Stomach smooth muscle (tissue), 2 donors: Measurements from ENCODE around the gene ALKAL2.

Source experiments
- H3K27ac ChIP-seq: one replicate; pipeline ENCODE4 v1.7.0; 2013; ENCODE audit warnings: mild to moderate bottlenecking, low read length, inconsistent platforms
- H3K27me3 ChIP-seq, 2 donors: one replicate each; pipeline ENCODE4 v1.7.0; 2013; ENCODE audit warnings: low read length in 2 of 2; ENCODE audit not compliant: insufficient read depth in 2 of 2, control insufficient read depth in 1 of 2
- H3K36me3 ChIP-seq, 2 donors: one replicate each; pipeline ENCODE4 v1.7.0; 2013; ENCODE audit warnings: low read length in 2 of 2; ENCODE audit not compliant: control insufficient read depth in 2 of 2, insufficient read depth in 2 of 2
- H3K4me1 ChIP-seq: one replicate; pipeline ENCODE4 v1.7.0; 2013; ENCODE audit warnings: low read length; ENCODE audit not compliant: control insufficient read depth, insufficient read depth
- H3K4me3 ChIP-seq, 2 donors: one replicate each; pipeline ENCODE4 v1.7.0; 2013; ENCODE audit warnings: low read length in 2 of 2
- H3K9ac ChIP-seq, 2 donors: one replicate each; pipeline ENCODE4 v1.7.0; 2013; ENCODE audit warnings: low read length in 2 of 2, mild to moderate bottlenecking in 1 of 2
- H3K9me3 ChIP-seq, 2 donors: one replicate each; pipeline ENCODE4 v1.7.0; 2013; ENCODE audit warnings: low read length in 2 of 2; ENCODE audit not compliant: control insufficient read depth in 2 of 2
- donor health status: healthy.
- donor health status: Pancreatic carcinoma.

Gene ALKAL2

DNA sequence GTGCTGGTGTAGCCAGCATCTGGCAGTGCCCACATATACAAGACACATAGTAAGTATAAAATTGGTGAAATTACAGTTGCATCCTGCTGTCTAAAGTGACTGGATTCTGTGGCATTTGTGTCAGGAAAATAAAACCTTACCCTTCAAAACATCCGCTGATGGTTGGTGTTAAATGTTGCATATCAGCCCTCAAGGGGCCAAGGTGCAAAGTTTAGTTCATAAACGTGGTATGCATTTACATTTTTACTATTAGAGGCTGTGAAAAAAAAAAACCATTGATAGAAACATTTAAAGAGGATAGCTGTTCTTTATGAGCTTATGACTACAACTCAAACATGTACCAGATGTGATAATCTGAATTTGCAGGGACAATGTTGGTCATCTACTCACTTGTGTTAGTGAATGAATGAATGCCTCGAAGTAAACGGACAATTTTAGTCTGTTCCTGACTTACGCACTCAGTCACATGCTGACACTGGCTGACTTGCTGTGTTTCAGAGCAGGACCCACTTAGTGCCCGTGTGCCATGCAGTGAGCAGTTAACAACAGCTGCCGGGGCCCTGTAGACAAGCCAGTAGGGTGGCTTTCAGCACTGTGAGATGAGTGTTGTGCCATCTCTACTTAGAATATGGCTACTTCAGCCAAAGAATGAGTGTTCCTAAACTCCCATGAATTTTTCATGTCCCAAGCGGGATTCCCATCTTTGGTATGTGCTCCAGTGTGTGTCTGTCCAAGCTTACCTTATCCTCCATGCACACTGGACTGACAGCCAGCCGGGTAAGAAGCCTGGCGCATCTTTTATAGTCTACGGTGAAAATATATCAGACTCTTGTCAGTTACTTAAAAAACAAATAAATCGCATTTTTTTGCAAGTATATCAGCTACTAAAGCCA, 5.3 kb downstream of the ALKAL2 start:
- Histone ChIP-seq H3K4me3 (no peak overlapping the region), H3K36me3 (peaks cover 10 to 29% of the 10 kb centered on the region in 2 donors), H3K9ac (no peak overlapping the region), H3K27ac (no peak overlapping the region), H3K4me1 (peaks cover 5% of the 10 kb centered on the region), H3K9me3 (no peaks in the 10 kb centered on the region), H3K27me3 (peaks cover 7 to 10% of the 10 kb centered on the region in 2 donors)

DNA sequence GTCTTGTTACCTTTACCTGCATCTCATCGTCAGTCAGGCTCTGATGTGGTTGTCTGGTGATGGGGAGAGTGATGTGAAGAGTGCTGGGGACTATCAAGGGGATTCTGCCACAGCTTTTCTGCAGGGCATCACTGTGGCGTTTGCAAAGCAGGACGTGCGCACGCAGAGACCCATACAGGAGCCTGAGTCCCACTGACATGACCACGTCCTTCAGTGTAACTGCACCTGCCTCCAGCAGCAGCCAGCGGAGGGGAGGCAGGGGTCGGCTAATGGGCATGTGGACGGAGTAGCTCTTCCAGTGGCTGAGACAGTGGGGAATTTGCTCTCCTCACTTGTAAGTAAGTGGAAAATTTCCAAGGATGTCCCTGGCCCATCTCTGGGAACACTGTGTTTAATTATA, 6.5 kb downstream of the ALKAL2 start:
- no peak overlapping the region for H3K27ac ChIP-seq
- peaks cover 17 to 35% of the 10 kb centered on the region in 2 donors for H3K36me3 ChIP-seq

DNA sequence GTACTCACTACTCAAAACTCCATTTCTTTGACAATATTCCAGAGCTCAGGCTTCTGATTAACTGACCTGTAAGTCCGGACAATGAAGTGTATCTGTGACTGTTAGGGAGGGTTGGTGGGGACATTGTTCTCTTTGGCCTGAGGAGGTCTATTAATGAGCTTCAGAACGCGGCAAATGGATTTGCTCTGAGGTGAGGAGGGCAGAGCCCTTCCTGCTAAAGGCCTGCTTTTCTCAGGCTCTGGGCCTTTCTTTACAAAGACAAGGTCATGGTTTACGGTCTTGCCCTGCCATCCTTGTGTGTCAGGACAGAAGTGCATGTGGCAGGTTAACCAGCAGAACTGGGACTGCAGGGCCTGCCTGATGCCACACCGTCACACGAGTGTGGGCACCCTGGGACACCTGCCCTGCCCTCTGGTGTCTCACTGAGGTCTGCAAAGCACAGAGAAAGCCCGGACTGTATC, 7.2 kb downstream of the ALKAL2 start:
- H3K27me3 ChIP-seq: peaks cover 0 to 2% of the 10 kb centered on the region in 2 donors

More for the DNA sequence above, 6.5 kb downstream of the ALKAL2 start:
- Histone ChIP-seq H3K27me3 (peaks cover 0 to 2% of the 10 kb centered on the region in 2 donors), H3K9me3 (no peaks in the 10 kb centered on the region), H3K9ac (no peak overlapping the region), H3K4me3 (no peak overlapping the region), H3K4me1 (no peaks in the 10 kb centered on the region)

DNA sequence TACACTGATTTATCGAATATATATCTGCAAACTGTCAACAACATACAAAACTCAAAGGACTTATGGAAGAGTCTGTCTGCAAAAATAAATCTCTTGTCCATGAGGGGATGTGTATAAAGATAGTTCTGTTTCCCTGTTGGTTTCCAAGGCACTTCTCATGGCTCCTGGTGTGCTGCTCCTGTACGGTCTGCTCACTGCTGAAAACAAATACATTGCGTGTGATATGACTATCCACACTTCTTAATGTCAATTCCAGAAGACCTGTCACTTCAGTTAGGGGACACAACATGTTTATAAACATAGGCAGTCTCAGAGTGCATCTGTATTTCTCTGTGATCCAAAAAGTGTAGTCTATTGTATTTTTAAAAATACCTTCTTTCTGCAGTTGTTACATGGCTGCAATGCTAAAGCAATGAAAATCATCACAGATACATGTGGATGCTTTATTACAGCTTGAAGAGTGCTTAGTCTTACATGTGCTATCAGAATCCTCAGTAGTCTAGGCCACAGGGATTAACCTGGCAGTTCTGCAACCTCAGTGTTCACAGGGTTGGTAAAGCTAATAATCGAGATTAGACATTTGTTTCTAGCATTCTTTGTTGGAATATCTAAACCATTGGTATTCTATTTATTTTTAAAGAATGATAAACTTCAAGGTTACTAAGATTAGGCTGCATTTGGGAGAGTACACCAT, 7.8 kb downstream of the ALKAL2 start:
- Histone ChIP-seq H3K27me3 (peaks cover 0 to 2% of the 10 kb centered on the region in 2 donors), H3K9me3 (no peaks in the 10 kb centered on the region), H3K4me3 (no peak overlapping the region), H3K4me1 (no peaks in the 10 kb centered on the region), H3K27ac (no peak overlapping the region), H3K36me3 (peaks cover 23 to 38% of the 10 kb centered on the region in 2 donors), H3K9ac (no peak overlapping the region)

More for the DNA sequence above, 7.2 kb downstream of the ALKAL2 start:
- Histone ChIP-seq H3K4me3 (no peak overlapping the region), H3K36me3 (peaks cover 23 to 38% of the 10 kb centered on the region in 2 donors), H3K27ac (no peak overlapping the region), H3K9me3 (no peaks in the 10 kb centered on the region), H3K4me1 (no peaks in the 10 kb centered on the region), H3K9ac (no peak overlapping the region)

DNA sequence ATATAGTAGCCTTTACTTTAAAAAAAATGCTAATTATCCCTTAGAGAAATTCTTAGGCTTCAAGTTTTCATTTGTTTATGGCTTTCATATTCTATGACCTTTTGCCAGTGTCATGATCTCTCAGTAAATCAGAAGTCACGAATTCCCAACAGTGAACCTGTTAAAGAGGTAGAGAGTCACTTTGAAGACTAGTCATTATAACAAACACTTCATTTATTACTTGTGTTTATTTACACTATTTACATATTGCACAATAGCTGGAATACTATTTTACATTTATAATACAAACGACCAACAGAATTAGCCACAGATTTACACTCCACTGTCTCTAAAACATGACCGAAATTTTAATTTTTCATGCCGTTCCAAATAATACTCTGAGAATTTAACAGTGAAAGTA, 8.5 kb downstream of the ALKAL2 start:
- Histone ChIP-seq H3K36me3 (peaks cover 23 to 38% of the 10 kb centered on the region in 2 donors), H3K9ac (no peak overlapping the region), H3K4me1 (no peaks in the 10 kb centered on the region), H3K4me3 (no peak overlapping the region), H3K27me3 (no peaks in the 10 kb centered on the region), H3K9me3 (no peaks in the 10 kb centered on the region), H3K27ac (no peak overlapping the region)

DNA sequence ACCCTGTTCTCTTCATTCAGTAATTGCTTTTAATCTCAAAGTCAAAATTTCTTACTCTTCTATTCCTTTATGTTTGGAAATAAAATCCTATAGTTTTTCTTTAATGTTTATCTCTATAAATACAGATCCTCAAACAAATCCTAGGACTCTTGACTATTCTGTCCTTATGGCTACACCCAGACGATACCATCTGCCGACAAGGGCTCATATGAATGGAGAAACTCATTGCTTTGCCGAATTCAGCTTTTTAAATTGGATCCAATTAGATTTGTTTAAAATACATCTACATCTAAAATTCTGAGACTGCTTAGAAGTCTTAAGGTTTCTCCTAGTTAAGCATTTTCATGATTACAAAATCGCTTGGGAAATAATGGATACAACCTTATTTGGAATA, 9.0 kb downstream of the ALKAL2 start:
- H3K27me3 ChIP-seq: no peaks in the 10 kb centered on the region
- no peaks in the 10 kb centered on the region for H3K9me3 ChIP-seq
- H3K27ac ChIP-seq: no peak overlapping the region
- H3K4me1 ChIP-seq: no peaks in the 10 kb centered on the region
- no peak overlapping the region for H3K9ac ChIP-seq
- no peak overlapping the region for H3K4me3 ChIP-seq
- H3K36me3 ChIP-seq: peaks cover 23 to 36% of the 10 kb centered on the region in 2 donors

DNA sequence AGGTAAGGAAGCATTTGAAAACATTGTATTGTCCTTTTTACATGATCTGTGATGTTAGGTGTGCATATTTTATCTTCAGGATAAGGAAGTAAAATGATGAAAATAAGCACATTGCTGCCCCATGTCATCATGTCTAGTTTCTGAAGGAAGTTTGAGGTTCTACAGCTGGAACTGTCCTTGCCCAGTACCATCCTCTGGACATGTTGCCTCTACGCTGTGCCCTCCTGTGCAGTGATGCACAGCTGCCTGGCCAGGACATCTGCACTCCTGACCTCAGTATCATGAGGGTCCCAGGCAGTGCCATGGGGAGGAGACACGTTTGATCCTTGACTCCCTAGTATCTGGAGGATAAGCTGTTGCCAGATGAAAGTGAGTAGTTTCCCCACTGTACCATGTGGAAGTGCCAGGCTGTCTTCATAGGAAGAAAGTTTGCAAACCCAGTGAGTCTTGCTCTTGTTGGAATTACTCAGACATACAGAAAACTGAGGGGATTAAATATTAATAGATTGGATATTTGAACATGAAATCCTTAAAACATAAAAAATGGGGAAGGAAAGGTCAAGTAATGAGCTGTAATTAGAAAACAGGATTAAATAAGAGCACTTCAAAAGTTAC, 9.5 kb downstream of the ALKAL2 start:
- no peak overlapping the region for H3K27ac ChIP-seq

DNA sequence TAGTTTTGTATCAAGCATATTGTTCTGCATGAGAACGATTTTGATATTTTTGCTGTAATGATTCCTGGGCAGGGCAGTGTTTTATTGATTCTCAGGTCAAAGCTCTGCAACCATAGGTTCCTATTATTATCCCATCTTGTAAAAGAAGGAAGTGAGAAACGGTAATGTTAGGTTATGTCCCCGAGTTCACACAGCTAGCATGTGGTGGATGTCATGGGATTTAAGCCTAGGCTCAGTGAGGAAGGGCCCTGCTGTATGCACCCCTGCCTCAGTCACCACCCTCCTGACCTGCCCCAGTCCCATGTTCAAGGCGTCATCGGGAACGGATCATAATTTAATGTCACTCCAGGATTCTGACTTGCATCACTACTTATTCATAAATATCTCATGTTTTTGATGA, 12.4 kb downstream of the ALKAL2 start:
- H3K27me3 ChIP-seq: no peaks in the 10 kb centered on the region
- no peak overlapping the region for H3K4me3 ChIP-seq
- H3K27ac ChIP-seq: no peak overlapping the region
- H3K9me3 ChIP-seq: no peaks in the 10 kb centered on the region
- no peak overlapping the region for H3K9ac ChIP-seq
- H3K4me1 ChIP-seq: no peaks in the 10 kb centered on the region
- H3K36me3 ChIP-seq: peaks cover 29 to 30% of the 10 kb centered on the region in 2 donors

More for the DNA sequence above, 9.5 kb downstream of the ALKAL2 start:
- no peak overlapping the region for H3K9ac ChIP-seq
- no peak overlapping the region for H3K4me3 ChIP-seq
- no peaks in the 10 kb centered on the region for H3K4me1 ChIP-seq
- peaks cover 23 to 37% of the 10 kb centered on the region in 2 donors for H3K36me3 ChIP-seq
- H3K9me3 ChIP-seq: no peaks in the 10 kb centered on the region
- H3K27me3 ChIP-seq: no peaks in the 10 kb centered on the region

DNA sequence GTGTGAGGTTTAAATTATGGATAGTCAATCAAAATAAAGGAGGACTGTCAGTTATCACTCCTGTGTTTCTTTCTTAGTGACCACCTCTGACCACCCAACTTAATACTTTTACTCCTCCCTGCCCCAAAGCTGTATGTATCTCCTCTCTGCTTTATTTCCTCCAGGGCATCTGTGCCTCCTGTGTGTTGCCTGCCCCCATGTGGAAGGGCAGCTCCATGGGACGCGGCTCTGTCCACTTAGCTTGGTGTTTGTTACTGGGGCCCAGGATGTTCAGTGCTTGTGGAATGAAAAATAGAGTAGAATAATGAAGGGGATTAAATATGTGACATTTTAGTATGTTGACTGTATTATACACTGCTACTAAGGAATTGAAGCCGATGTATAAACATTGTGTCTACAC, 13.4 kb downstream of the ALKAL2 start:
- no peak overlapping the region for H3K27ac ChIP-seq
- H3K27me3 ChIP-seq: no peaks in the 10 kb centered on the region
- no peaks in the 10 kb centered on the region for H3K9me3 ChIP-seq
- H3K9ac ChIP-seq: no peak overlapping the region
- no peak overlapping the region for H3K4me3 ChIP-seq
- peaks cover 28 to 30% of the 10 kb centered on the region in 2 donors for H3K36me3 ChIP-seq
- no peaks in the 10 kb centered on the region for H3K4me1 ChIP-seq

DNA sequence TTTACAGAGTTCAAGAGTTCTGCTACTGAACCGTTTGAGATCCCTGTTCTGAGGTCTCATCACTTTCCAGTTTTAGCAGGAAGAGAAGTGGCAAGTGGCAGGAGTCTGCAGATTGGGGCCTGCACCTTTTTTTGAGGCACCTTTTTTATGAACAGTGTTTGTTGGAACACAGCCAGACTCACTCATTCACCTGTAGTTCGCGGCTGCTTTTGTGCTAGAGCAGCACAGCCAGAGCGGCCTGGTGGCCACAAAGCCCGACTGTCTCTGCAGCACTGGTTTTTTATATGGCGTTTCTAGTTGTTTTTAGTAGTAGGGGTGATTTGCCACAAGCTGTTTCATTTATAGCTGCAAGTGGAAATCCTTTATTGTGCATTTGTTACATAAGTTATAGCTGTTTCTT, 14.6 kb downstream of the ALKAL2 start:
- Histone ChIP-seq H3K36me3 (peaks cover 20 to 27% of the 10 kb centered on the region in 2 donors), H3K27ac (no peak overlapping the region), H3K4me1 (no peaks in the 10 kb centered on the region), H3K27me3 (no peaks in the 10 kb centered on the region), H3K4me3 (no peak overlapping the region), H3K9me3 (no peaks in the 10 kb centered on the region), H3K9ac (no peak overlapping the region)
